Measurements from ENCODE around the gene PIAS4. TPM values are rescaled to one million over a fixed set of nuclear protein-coding genes. Genes with fewer than 3 reads are reported as not detected.
"Not testable (repeated sequence)": the region's sequence is repeated elsewhere in the genome, so short reads cannot be mapped to it uniquely, and the experiment has no call there.

PIAS4 gene
- total and polyA plus RNA-seq, 7 donors, result 7.2 to 29.9 (median 18.6) TPM

- peak overlapping the region; percentile 41 to 100 (median 100) for H3K27ac ChIP-seq
- TF ChIP-seq POLR2A (IDR thresholded peaks at IDR 0.05), result no peak
- no peak for TF ChIP-seq CTCF (IDR thresholded peaks at IDR 0.05)
- TF ChIP-seq POLR2AphosphoS5 (IDR thresholded peaks at IDR 0.05), result no peak
- no peak for TF ChIP-seq EP300 (IDR thresholded peaks at IDR 0.05)
- H3K4me1 ChIP-seq, result peaks cover 0 to 43% (median 38%) of the 10 kb centered on the region in 4 donors
- no peak overlapping the region for H3K4me3 ChIP-seq
- 96% methylated on average over 35 of the region's 35 CpGs for WGBS, 2 donors
- DNase-seq, result peak; percentile 64
- intact Hi-C loops (cut with DNase I), result loop anchor here (10.0 kb wide), 2 partner anchors 269 to 681 kb away; no protein-coding TSS in a partner anchor
- H3K9me3 ChIP-seq, result no peaks in the 10 kb centered on the region
- H3K27me3 ChIP-seq, result no peaks in the 10 kb centered on the region
- H3K36me3 ChIP-seq, result peaks cover 48 to 97% (median 66%) of the 10 kb centered on the region in 4 donors
Observed at GRCh38 chr19:3963458-3964255, 43.9 kb upstream of the PIAS4 start.

- DNase-seq, result peak; percentile 74
Observed at GRCh38 chr19:3964256-3965194, 43.0 kb upstream of the PIAS4 start.

GRCh38 chr19:3966051-3967017, 41.2 kb upstream of the PIAS4 start:
- H3K27me3 ChIP-seq, result no peaks in the 10 kb centered on the region
- intact Hi-C loops (cut with DNase I), result loop anchor here (5.0 to 10.0 kb wide), 3 partner anchors 272 to 678 kb away; partner anchors contain the start of gene HDGFL2
- TF ChIP-seq POLR2AphosphoS5 (IDR thresholded peaks at IDR 0.05) (no peak), CTCF (IDR thresholded peaks at IDR 0.05) (no peak), POLR2A (IDR thresholded peaks at IDR 0.05) (no peak), EP300 (IDR thresholded peaks at IDR 0.05) (no peak)
- no peaks in the 10 kb centered on the region for H3K9me3 ChIP-seq
- H3K36me3 ChIP-seq, result peaks cover 21 to 71% (median 40%) of the 10 kb centered on the region in 4 donors
- peaks cover 0 to 61% (median 54%) of the 10 kb centered on the region in 4 donors for H3K4me1 ChIP-seq
- DNase-seq, result peak; percentile 80
- peak overlapping the region in 3 of 4 donors; percentile 12 to 28 (median 24) for H3K4me3 ChIP-seq
- WGBS, 2 donors, result 23 to 70% methylated on average over 30 of the region's 30 CpGs
- H3K27ac ChIP-seq, result peak overlapping the region; percentile 100

More at GRCh38 chr19:3964256-3965194, 43.0 kb upstream of the PIAS4 start:
- H3K9me3 ChIP-seq, result no peaks in the 10 kb centered on the region
- H3K36me3 ChIP-seq, result peaks cover 39 to 89% (median 58%) of the 10 kb centered on the region in 4 donors
- no peak overlapping the region for H3K4me3 ChIP-seq
- H3K4me1 ChIP-seq, result peaks cover 0 to 51% (median 47%) of the 10 kb centered on the region in 4 donors
- peak overlapping the region; percentile 41 to 100 (median 100) for H3K27ac ChIP-seq
- intact Hi-C loops (cut with DNase I), result loop anchor here (5.0 to 10.0 kb wide), 3 partner anchors 270 to 680 kb away; partner anchors contain the start of gene HDGFL2
- WGBS, 2 donors, result 93 to 94% methylated on average over 60 of the region's 60 CpGs
- H3K27me3 ChIP-seq, result no peaks in the 10 kb centered on the region
- TF ChIP-seq POLR2AphosphoS5 (IDR thresholded peaks at IDR 0.05) (peak in 2 of 4 donors; percentile 11 to 48), CTCF (IDR thresholded peaks at IDR 0.05) (no peak)

GRCh38 chr19:3967983-3968382, 39.6 kb upstream of the PIAS4 start:
- not testable (repeated sequence) for H3K27me3 ChIP-seq, H3K9me3 ChIP-seq
- peak; percentile 70 for DNase-seq
- H3K4me1 ChIP-seq, result peaks cover 0 to 65% (median 55%) of the 10 kb centered on the region in 4 donors
- TF ChIP-seq POLR2AphosphoS5 (IDR thresholded peaks at IDR 0.05), result peak in 1 of 4 donors; percentile 15
- H3K27ac ChIP-seq, result peak overlapping the region; percentile 100
- 88 to 92% methylated on average over 12 of the region's 12 CpGs for WGBS, 2 donors
- intact Hi-C loops (cut with DNase I), result loop anchor here (5.0 to 10.0 kb wide), 3 partner anchors 273 to 677 kb away; partner anchors contain the start of gene HDGFL2
- H3K4me3 ChIP-seq, result peak overlapping the region in 3 of 4 donors; percentile 8 to 28 (median 21)
- H3K36me3 ChIP-seq, result peaks cover 8 to 54% (median 25%) of the 10 kb centered on the region in 4 donors
